ENCODE measurements around the gene NELFCD. TPM values are rescaled to one million over a fixed set of nuclear protein-coding genes. Genes with fewer than 3 reads are reported as not detected.

The NELFCD gene
- total RNA-seq, 2 donors from 2014 or later, result 55.0 to 85.2 TPM

GRCh38 chr20:59030911-59031563 is 50.0 kb downstream of the NELFCD start:
- DNase-seq (ENCODE audit: low spot score), result no peak
- no peak for TF ChIP-seq CTCF (IDR thresholded peaks at IDR 0.05)
- TF ChIP-seq POLR2A (IDR thresholded peaks at IDR 0.05), result no peak
- TF ChIP-seq POLR2AphosphoS5 (IDR thresholded peaks at IDR 0.05), result no peak
- no peaks in the 10 kb centered on the region for H3K9me3 ChIP-seq
- peaks cover 7% of the 10 kb centered on the region for H3K4me1 ChIP-seq (replicated peaks)
- H3K27me3 ChIP-seq (replicated peaks; ENCODE audit: insufficient read depth), result no peaks in the 10 kb centered on the region
- H3K36me3 ChIP-seq, result no peaks in the 10 kb centered on the region
- H3K27ac ChIP-seq, result no peak overlapping the region
- 71% methylated on average over 7 of the region's 7 CpGs for whole genome bisulfite sequencing
- intact Hi-C loops (cut with DNase I), result loop anchor here (5.0 kb wide), 3 partner anchors 49 to 139 kb away; partner anchors contain the start of gene NELFCD
- H3K4me3 ChIP-seq, result peak overlapping the region; percentile 66 to 68

- peak overlapping the region; percentile 66 to 68 for H3K4me3 ChIP-seq
- TF ChIP-seq POLR2A (IDR thresholded peaks at IDR 0.05) (no peak), CTCF (IDR thresholded peaks at IDR 0.05) (no peak), POLR2AphosphoS5 (IDR thresholded peaks at IDR 0.05) (no peak)
- no peak for DNase-seq (ENCODE audit: low spot score)
- H3K27ac ChIP-seq, result peak overlapping the region; percentile 84
- peaks cover 7% of the 10 kb centered on the region for H3K4me1 ChIP-seq (replicated peaks)
- no peaks in the 10 kb centered on the region for H3K36me3 ChIP-seq
- H3K27me3 ChIP-seq (replicated peaks; ENCODE audit: insufficient read depth), result no peaks in the 10 kb centered on the region
- intact Hi-C loops (cut with DNase I), result loop anchor here (5.0 kb wide), 3 partner anchors 49 to 139 kb away; partner anchors contain the start of gene NELFCD
- no peaks in the 10 kb centered on the region for H3K9me3 ChIP-seq
- WGBS, result 14% methylated on average over 13 of the region's 13 CpGs
These were observed 50.5 kb downstream of the NELFCD start for GRCh38 chr20:59031564-59032022.

GRCh38 chr20:59032023-59032712 is 51.1 kb downstream of the NELFCD start, which contains the start of gene ATP5F1E:
Gene ATP5F1E (minus strand): TSS chr20:59032335. CDS start chr20:59032251, 84 bp downstream.
- peak within 1 kb of the TSS; percentile 84 for H3K27ac ChIP-seq
- TF ChIP-seq POLR2A (IDR thresholded peaks at IDR 0.05), result peak; percentile 71
- peak in 2 of 4 experiments; percentile 5 to 7 for TF ChIP-seq CTCF (IDR thresholded peaks at IDR 0.05)
- peak; percentile 77 for TF ChIP-seq POLR2AphosphoS5 (IDR thresholded peaks at IDR 0.05)
- H3K4me1 ChIP-seq (replicated peaks), result peaks cover 7% of the 10 kb centered on the region
- 0% methylated on average over 34 of the region's 86 CpGs for WGBS
- peak within 1 kb of the TSS; percentile 66 to 68 for H3K4me3 ChIP-seq
- peak; percentile 95 for DNase-seq (ENCODE audit: low spot score)
- no peaks in the 10 kb centered on the region for H3K27me3 ChIP-seq (replicated peaks; ENCODE audit: insufficient read depth)
- intact Hi-C loops (cut with DNase I), result loop anchor here (5.0 kb wide), 3 partner anchors 50 to 140 kb away; partner anchors contain the start of gene NELFCD
- H3K9me3 ChIP-seq, result no peaks in the 10 kb centered on the region
- H3K36me3 ChIP-seq, result no peaks in the 10 kb centered on the region

- intact Hi-C loops (cut with DNase I), result loop anchor here (5.0 kb wide), 3 partner anchors 50 to 140 kb away; partner anchors contain the start of gene NELFCD
- no peaks in the 10 kb centered on the region for H3K9me3 ChIP-seq
These were observed 51.6 kb downstream of the NELFCD start for GRCh38 chr20:59032713-59033059.

More at GRCh38 chr20:59032713-59033059, 51.6 kb downstream of the NELFCD start:
- TF ChIP-seq CTCF (IDR thresholded peaks at IDR 0.05) (peak in 1 of 4 experiments; percentile 3), POLR2AphosphoS5 (IDR thresholded peaks at IDR 0.05) (no peak), POLR2A (IDR thresholded peaks at IDR 0.05) (no peak)
- no peaks in the 10 kb centered on the region for H3K36me3 ChIP-seq
- DNase-seq (ENCODE audit: low spot score), result no peak
- peaks cover 7% of the 10 kb centered on the region for H3K4me1 ChIP-seq (replicated peaks)
- peak overlapping the region; percentile 84 for H3K27ac ChIP-seq
- peak overlapping the region; percentile 66 to 68 for H3K4me3 ChIP-seq
- under 1% methylated on average over 13 of the region's 13 CpGs for WGBS
- no peaks in the 10 kb centered on the region for H3K27me3 ChIP-seq (replicated peaks; ENCODE audit: insufficient read depth)
